ENCODE results near the gene NPTN.

DNA sequence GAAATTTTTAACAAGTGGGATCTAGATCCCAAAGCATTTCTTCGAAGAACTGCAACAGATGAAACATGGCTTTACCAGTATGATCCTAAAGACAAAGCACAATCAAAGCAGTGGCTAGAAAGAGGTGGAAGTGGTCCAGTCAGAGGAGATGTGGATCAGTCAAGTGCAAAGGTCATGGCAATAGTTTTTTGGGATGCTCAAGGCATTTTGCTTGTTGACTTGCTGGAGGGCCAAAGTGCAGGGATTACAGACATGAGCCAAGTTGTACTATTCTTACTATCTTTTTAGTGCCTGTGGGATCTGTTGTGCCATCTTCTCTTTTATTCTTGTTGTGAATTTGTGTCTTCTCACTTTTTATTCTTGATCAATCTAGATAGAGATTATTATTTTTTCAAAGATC lies 108.3 kb downstream of the NPTN start:
- TF ChIP-seq, protein P1, sequence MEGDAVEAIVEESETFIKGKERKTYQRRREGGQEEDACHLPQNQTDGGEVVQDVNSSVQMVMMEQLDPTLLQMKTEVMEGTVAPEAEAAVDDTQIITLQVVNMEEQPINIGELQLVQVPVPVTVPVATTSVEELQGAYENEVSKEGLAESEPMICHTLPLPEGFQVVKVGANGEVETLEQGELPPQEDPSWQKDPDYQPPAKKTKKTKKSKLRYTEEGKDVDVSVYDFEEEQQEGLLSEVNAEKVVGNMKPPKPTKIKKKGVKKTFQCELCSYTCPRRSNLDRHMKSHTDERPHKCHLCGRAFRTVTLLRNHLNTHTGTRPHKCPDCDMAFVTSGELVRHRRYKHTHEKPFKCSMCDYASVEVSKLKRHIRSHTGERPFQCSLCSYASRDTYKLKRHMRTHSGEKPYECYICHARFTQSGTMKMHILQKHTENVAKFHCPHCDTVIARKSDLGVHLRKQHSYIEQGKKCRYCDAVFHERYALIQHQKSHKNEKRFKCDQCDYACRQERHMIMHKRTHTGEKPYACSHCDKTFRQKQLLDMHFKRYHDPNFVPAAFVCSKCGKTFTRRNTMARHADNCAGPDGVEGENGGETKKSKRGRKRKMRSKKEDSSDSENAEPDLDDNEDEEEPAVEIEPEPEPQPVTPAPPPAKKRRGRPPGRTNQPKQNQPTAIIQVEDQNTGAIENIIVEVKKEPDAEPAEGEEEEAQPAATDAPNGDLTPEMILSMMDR (IDR thresholded peaks at IDR 0.05) = no peak
- no peak for TF ChIP-seq POLR2A (IDR thresholded peaks at IDR 0.05)

Measured in adrenal gland (tissue), 5 donors.